ENCODE results near the gene IRGC.
"Not testable (repeated sequence)": the region's sequence is repeated elsewhere in the genome, so short reads cannot be mapped to it uniquely, and the experiment has no call there.

The IRGC gene

GRCh38 chr19:43755256-43755801, 39.5 kb downstream of the IRGC start:
- DNase-seq, result peak; percentile 44

GRCh38 chr19:43759515-43759914, 43.6 kb downstream of the IRGC start:
- DNase-seq, result no peak

GRCh38 chr19:43760941-43761340, 45.1 kb downstream of the IRGC start:
- DNase-seq, result no peak

GRCh38 chr19:43762814-43763213, 46.9 kb downstream of the IRGC start:
- DNase-seq, result no peak

GRCh38 chr19:43763473-43763939, 47.6 kb downstream of the IRGC start:
- DNase-seq, result no peak

- not testable (repeated sequence) for DNase-seq
Observed at GRCh38 chr19:43764684-43765083, 48.8 kb downstream of the IRGC start.

GRCh38 chr19:43765109-43765876, 49.4 kb downstream of the IRGC start:
- no peak for DNase-seq

- DNase-seq, result no peak
Observed at GRCh38 chr19:43766755-43767043, 50.8 kb downstream of the IRGC start.

GRCh38 chr19:43767316-43767715, 51.4 kb downstream of the IRGC start:
- no peak for DNase-seq

GRCh38 chr19:43767818-43768217, 51.9 kb downstream of the IRGC start:
- DNase-seq, result no peak

- no peak for DNase-seq
Observed at GRCh38 chr19:43768273-43769050, 52.6 kb downstream of the IRGC start.

- DNase-seq, result no peak
Observed at GRCh38 chr19:43769256-43769655, 53.4 kb downstream of the IRGC start.

Data from NCI-H1436 treated with DMSO at 0.1 percent for 48 hours (cell line).